GM18511 (cell line): Measurements from ENCODE around the gene GATA6.
A peak's percentile ranks its signal among the peaks of the same experiment; 100 is the strongest.

Source experiments
- ATAC-seq: cut with Tn5 transposase; IDR thresholded peaks from one replicate; pipeline ENCODE4 v1.9.1; 2021; ENCODE audit warnings: mild to moderate bottlenecking, moderate library complexity; ENCODE audit not compliant: unreplicated experiment

The GATA6 gene

GRCh38 chr18:22166069-22166950, 3.1 kb upstream of the GATA6 start:
- no peak for ATAC-seq

DNA sequence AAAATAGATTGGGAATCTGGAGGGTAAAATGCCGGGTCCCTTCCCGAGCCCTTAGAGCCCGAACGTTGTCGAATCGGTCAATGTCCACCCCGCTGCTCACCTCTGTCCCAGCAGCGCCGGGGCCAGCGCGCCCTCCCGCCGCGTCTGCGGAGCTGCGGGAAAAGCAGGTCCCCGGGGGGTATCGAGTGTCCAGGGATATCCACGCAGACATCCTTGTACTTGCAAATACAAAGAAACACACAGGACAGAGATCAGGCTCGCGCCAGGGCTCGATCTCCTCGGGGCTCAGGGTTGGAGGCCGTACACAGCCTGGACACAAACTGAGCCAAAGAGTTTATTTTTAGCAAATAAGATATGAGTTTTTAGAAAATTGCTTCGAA, 2.3 kb upstream of the GATA6 start:
- no peak for ATAC-seq

DNA sequence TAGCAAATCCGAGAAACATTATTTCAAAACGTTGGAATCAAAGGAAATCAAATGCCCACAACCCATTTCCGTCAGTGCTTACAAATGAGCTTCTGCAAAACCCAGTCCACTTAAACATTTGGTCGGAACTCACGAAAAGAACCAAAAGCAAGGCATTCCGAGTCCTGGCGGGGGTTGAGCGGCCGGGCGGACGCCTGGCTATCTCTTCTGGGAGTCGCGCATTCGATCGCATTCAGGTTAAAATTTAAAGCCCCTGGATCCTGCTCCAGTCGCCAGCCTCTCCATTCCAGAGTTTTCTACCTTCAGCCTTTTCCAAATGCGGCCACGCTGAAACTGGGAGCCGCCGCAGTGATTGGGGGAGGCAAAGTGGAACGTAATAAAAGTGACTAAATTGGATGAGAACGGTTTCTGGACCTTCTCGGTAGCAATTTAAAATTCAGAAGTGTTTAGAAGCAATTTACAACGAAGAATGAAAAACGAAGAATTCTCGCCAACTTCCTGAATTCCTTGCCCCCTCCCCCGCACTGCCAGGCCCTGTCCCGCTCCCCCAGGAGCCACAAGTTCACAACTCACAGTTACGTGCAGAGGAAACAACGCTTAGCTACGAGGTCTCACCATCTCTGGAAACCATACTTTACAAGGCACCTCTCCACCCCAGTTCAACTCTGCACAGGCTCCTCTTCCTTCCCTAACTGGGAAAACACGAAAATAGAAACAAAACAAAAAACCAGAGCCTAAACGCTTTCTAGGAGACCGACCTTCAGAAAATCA, 1.7 kb upstream of the GATA6 start:
- no peak for ATAC-seq

DNA sequence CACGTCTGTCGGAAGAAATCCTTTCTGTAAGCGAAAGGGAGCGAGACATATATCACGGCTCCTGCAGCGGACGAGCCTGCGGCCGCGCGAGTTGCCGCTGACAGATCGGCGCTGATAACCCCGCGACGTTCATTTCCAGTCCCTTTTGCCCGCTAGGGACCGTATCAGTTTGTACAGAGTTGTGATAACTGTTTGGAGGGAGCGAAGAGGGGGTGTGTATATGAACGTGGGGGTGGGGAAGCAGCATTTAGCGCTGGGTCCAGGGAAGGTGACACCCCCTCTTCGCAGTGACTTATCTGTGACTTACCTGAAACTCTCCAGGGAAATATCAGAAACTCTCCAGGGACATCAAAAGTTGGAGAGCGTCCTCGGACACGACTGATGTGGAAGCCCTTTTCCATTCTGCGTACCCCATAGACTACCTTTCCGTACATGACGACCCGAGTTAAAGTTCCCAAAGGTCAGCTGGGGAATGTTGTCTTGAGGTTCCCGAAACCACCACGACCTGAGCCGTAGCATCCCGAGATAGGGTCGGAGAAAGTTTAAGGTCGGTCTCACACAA, 948 bp upstream of the GATA6 start:
- ATAC-seq: no peak

GRCh38 chr18:22169889-22170420, 566 bp downstream of the GATA6 start:
- peak; percentile 34 for ATAC-seq

- peak; percentile 13 for ATAC-seq
Observed at GRCh38 chr18:22170421-22171257, 1.2 kb downstream of the GATA6 start.

DNA sequence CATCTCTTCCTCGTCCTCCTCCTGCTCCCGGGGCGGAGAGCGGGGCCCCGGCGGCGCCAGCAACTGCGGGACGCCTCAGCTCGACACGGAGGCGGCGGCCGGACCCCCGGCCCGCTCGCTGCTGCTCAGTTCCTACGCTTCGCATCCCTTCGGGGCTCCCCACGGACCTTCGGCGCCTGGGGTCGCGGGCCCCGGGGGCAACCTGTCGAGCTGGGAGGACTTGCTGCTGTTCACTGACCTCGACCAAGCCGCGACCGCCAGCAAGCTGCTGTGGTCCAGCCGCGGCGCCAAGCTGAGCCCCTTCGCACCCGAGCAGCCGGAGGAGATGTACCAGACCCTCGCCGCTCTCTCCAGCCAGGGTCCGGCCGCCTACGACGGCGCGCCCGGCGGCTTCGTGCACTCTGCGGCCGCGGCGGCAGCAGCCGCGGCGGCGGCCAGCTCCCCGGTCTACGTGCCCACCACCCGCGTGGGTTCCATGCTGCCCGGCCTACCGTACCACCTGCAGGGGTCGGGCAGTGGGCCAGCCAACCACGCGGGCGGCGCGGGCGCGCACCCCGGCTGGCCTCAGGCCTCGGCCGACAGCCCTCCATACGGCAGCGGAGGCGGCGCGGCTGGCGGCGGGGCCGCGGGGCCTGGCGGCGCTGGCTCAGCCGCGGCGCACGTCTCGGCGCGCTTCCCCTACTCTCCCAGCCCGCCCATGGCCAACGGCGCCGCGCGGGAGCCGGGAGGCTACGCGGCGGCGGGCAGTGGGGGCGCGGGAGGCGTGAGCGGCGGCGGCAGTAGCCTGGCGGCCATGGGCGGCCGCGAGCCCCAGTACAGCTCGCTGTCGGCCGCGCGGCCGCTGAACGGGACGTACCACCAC, 2.1 kb downstream of the GATA6 start:
- ATAC-seq: no peak

GRCh38 chr18:22172120-22172582, 2.8 kb downstream of the GATA6 start:
- no peak for ATAC-seq

- no peak for ATAC-seq
Observed at GRCh38 chr18:22172594-22173049, 3.2 kb downstream of the GATA6 start.

- no peak for ATAC-seq
Observed at GRCh38 chr18:22173221-22173927, 4.0 kb downstream of the GATA6 start.

- ATAC-seq: no peak
Observed at GRCh38 chr18:22173928-22174301, 4.5 kb downstream of the GATA6 start.

- ATAC-seq: no peak
Observed at GRCh38 chr18:22174341-22175145, 5.2 kb downstream of the GATA6 start.

DNA sequence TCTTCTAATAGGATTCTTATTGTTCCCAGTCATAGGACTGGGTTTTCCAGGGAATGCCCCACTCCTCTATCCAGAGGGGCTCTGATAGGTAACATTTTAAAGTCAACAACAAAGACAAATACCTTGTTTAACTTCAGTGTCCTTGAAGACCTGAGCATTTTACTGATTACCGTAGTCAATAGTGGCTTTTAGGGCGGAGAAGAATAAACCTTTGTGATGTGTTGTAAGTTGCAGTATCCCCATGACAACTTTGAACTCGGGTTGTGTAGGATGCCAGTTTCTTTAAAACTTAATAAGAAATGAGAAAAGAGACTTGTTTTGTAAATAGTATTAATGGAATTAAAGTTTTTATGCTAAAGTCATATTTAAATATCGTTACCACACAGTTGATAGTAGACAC, 6.0 kb downstream of the GATA6 start:
- ATAC-seq: no peak

DNA sequence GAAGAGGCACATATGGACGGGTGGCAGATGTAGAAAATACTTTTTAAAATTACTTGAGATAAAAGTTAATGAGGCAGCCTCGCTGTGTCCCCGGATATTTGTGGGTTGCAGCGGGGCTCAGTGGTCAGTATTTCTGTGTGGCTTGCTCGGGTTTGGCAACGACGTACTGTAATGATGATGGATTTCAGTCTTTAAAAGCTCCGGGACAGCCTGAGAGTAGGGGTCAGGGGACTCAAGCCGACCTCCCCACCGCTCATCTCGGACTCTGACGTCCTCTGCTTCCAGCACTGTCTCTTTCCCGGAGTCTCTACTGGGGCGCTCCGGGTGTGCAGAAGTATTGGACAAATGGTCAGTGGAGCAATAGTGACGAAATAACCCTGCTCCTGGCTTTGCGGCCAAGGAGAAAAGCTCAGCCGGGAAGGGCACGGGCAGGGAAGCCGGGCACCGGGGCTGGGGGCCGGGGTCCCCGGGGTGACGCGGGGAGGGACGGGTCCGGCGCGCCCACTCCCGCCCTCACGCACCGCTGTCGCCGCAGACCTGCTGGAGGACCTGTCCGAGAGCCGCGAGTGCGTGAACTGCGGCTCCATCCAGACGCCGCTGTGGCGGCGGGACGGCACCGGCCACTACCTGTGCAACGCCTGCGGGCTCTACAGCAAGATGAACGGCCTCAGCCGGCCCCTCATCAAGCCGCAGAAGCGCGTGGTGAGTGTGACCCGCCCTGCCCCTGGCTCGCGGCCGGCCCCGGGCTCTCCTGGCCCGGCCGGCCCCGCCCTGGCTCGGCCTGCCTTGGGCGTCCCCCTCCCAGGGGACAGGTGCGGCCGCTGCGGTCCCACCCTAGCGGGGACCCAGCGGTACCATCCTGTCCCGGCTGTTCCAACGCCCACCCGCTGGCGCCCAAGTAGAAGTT, 7.3 kb downstream of the GATA6 start:
- ATAC-seq: no peak

GRCh38 chr18:22177327-22177871, 8.0 kb downstream of the GATA6 start:
- no peak for ATAC-seq

- ATAC-seq: no peak
Observed at GRCh38 chr18:22179174-22179573, 9.8 kb downstream of the GATA6 start.

DNA sequence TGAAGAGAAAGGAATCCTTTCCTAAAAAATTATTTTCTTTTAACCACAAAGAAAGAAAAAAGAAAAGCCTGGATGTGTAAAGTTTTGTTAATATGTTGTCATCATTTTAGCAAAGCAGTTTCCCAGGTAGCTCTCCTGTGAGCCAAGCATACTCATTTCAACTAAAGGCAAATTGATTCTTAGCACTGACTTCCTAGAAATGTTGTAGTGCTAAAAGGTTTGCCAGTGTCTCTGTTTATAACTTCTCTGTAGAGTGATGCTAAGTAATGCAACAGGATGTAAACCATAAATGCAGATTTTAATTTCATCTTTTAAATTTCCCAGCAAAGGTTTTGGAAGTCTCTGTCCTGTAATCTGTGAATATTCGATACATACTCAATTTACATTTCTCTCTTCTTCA, 10.2 kb downstream of the GATA6 start:
- ATAC-seq: no peak
